ENCODE data around the gene TSC22D3. TPM values are rescaled to one million over a fixed set of nuclear protein-coding genes. Genes with fewer than 3 reads are reported as not detected.
"Not testable (repeated sequence)": the region's sequence is repeated elsewhere in the genome, so short reads cannot be mapped to it uniquely, and the experiment has no call there.

The TSC22D3 gene
- total RNA-seq (2014; rRNA removed; shearing (Covaris generic)), result 22.1 and 24.8 TPM in 2 replicates

DNA sequence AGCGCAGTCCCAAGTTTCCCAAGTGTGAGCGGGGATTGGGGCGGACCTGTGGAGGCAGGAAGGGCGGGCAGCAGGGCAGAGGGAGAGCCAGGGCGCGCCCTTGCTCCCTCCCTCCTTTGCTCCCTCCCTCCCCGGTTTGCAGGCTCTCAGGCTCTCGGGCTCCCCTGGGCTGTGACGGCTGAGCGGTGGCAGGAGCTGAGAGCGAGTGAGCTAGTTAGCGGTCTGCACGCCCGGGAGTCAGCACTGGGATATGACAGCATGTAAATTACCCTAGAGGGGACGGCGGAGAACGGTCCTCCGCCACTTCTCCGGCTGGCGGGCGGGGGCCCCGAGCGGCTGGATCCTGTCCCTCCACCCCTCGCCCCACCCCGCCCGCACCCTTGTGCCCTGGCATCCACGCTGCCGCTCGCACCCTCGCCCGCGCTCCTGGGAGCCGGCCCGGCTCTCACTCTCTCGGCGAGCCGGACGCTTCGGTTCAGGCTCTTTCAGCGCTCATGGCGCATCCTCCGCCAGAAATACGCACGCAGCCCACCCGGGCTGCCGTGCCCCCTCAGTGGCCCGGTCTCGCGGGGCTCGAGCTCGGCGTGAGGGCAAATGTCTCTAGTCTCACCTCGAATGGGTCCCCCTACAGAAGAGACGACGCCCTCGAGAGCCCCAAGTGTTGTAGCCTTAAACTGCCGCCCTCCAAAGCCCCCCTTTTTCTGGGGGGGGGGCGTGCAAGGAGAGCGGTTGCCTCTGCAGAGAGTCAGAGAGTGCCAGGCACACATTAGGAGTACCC, at the start of gene TSC22D3:
Gene TSC22D3 (minus strand): TSS at position 54 of the 778 bp plus-strand sequence. CDS start 368 bp downstream, outside the sequence.
- peak; percentile 68 for DNase-seq (ENCODE audit: low read depth)

DNA sequence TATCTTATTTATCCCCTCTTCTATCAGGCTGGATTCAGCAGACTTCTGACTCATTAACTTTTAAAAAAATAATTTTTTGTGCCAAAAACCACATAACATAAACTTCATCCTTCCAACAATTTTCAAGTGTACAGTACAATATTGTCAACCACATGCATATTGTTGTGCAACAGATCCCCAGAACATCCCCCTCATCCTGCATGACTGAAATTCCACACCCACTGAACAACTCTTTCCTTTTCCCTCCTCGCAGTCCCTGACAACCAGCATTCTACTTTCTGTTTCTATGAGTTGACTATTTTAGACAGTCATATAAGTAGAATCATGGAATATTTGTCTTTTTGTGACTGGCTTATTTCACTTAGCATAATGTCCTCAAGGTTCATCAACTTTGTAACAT, 47.9 kb upstream of the TSC22D3 start:
- DNase-seq (ENCODE audit: low read depth), result peak; percentile 17

DNA sequence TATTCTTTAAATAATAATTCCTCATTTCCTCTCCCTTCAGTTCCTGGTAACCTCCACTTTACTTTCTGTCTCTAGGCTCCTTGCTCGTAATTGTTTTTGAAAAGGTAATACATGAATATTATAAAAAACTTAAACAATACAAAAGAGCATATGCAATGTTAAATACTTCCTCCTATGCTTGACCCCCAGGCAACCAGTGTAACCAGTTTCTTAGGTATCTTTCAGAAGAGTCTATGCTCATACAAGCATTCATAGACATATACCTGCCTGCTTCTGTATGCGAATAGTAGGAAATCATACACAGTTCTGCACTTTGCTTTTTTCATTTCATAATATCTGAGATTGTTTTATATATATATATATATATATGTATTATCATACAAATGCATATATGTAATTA, 47.5 kb upstream of the TSC22D3 start:
- no peak for DNase-seq (ENCODE audit: low read depth)

DNA sequence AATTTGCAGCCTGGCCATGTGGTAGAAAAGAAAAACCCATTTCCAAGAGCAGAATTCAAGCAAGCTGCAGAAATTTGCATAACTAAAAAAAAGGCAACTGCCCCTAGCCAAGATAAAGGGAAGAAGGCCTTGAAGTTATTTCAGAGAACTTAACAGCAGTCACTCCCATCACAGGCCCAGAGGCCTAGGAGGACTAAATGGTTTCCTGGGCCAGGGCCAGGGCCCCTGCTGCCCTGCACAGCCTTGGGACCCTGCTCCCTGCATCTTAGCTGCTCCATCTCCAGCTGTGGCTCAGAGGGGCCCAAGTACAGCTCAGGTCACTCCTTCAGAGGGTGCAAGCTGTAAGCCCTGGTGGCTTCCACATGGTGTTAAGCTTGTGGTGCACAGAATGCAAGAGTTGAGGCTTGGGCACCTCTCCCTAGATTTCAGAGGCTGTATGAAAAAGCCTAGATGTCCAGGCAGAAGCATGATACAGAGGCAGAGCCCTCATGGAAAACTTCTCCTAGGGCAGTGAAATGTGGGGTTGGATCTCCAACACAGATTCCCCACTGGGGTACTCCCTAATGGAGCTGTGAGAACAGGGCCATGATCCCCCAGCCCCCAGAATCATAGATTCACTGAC, 43.4 kb upstream of the TSC22D3 start:
- DNase-seq (ENCODE audit: low read depth), result no peak

DNA sequence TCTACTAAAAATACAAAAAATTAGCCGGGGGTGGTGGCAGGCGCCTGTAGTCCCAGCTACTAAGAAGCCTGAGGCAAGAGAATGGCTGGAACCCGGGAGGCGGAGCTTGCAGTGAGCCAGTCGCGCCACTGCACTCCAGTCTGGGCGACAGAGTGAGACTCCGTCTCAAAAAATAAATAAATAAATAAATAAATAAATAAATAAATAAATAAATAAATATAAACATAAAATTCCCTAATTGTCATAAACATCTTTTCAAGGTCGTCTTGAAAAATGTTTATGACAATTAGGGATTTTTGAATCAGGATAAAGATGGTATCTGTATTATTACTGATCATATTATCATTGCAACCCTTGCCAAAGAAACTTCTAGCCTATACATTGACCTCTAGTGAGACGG, 34.5 kb upstream of the TSC22D3 start:
- DNase-seq (ENCODE audit: low read depth), result not testable (repeated sequence)

DNA sequence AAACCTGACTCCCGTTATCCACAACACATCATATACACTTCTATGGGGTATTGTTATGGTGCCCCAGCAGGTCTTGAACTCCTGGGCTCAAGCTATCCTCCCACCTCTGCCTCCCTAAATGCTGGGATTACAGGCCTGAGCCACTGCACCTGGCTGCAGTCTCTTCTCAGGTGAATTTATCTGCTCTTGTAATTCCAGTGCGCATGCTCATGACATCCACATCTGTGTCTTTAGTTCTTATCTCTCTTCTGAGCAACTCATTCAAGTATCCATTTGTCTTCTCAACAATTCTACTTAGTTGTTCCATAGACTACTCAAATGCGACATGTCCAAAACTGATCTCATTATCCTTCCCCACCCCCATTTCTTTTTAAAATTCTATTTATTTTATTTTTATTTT, 29.6 kb upstream of the TSC22D3 start:
- no peak for DNase-seq (ENCODE audit: low read depth)

DNA sequence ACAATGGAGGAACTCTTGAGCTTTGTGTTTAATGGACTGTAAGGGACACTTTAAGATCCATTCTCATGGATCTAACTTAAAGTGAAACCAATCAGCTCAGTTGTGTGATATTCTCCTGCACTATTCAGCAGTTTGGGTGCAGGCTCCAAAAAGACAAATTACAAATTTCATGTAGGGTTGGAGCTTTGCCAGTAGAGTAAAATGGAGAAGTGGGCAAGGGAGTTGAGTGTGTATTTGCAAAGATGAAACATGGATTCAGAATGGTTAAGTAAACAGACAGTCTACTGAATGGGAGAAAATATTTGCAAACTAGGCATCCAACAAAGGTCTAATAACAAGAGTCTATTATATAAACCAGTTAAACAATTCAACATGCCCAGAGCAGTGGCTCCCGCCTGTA, 28.8 kb upstream of the TSC22D3 start:
- DNase-seq (ENCODE audit: low read depth), result no peak

DNA sequence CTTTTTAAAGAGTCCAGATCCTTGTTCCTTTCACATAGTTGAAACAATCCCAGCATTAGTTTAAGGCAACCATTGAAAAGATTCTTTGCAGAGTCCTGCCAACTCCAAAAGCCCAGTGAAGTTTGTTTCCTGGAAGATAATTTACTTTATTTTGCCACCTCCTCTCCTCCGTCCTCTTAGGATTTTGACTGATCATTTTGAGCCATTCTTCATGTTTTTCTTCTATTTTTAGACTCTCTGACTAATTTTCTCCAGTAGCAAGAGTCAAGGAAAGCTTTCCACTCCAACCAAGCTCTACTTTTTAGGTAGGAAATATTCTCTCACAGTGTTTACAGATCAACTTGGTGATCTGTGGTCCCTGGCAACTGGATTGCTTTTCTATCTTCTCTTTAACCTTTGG, 12.2 kb upstream of the TSC22D3 start:
- no peak for DNase-seq (ENCODE audit: low read depth)

DNA sequence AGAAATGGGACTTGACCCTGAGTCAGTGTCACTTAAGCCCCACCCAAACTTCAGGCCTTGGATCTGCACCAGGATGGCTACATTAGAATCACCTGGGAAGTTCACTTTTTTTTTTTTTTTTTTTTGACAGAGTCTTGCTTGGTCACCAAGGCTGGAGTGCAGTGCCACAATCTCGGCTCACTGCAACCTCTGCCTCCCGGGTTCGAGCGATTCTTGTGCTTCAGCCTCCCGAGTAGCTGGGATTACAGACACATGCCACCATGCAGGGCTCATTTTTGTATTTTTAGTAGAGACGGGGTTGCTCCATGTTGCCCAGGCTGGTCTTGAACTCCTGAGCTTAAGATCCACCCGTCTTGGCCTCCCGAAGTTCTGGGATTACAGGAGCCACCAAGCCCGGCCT, 4.9 kb upstream of the TSC22D3 start:
- no peak for DNase-seq (ENCODE audit: low read depth)

DNA sequence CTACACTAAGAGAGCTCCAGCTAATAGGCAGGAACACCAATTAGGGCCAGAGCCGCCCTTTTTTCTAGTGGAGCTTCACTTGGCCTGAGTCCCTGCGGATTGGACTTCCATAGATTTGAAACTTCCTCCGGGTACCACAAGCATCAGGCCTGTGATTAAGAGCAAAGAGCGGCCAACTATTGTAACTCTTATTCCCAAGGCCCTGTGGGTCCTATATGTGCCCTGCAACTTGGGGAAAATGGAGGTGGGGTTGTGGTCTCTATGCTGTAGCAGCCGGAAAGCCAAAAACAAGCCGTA, 1.9 kb upstream of the TSC22D3 start, which contains the start of gene NCBP2L:
Gene NCBP2L (plus strand): TSS at position 198 of the 297 bp plus-strand sequence. CDS start 16,488 bp downstream, outside the sequence.
- no peak for DNase-seq (ENCODE audit: low read depth)

DNA sequence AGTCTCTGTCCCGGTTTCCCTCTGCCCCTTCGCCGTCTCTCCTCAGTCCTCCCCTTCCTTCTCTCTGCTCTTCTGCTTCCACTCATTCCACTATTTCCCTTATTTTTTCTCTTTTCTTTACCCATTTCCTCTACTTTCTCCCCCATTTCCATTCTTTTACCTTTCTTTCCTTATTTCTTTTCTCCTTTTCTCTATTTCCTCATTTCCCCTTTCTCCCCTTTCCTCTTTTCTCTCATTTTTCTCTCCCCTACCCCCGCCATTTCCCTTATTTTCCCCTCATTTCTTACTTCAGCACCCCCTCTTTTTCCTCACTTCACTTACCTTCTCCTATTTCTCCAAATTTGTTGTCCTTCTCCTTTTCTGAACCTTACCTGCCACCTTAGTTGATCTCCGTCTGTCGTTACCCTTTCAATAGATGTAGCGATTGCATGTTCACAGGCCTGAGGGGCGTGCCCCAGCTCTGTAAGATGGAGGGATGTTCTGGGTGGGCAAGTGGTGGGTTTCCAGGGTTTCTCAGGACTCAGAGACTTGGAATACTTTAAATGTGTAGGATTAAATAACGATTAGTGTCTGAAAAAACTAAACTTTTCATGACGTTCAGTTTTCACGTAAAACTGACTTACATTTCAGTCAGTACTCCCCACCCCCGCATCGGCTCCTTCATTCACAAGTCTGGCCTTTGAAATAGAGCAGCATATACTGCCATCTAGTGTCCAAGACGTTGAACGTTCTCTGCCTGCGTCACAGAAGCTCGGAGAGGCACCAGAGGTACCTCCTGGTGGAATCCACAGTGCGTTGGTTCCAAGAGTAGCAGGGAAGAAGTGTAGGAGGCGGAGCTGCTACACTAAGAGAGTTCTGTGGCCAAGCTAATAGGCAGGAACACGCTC, 1.3 kb upstream of the TSC22D3 start:
- peak; percentile 76 for DNase-seq (ENCODE audit: low read depth)

DNA sequence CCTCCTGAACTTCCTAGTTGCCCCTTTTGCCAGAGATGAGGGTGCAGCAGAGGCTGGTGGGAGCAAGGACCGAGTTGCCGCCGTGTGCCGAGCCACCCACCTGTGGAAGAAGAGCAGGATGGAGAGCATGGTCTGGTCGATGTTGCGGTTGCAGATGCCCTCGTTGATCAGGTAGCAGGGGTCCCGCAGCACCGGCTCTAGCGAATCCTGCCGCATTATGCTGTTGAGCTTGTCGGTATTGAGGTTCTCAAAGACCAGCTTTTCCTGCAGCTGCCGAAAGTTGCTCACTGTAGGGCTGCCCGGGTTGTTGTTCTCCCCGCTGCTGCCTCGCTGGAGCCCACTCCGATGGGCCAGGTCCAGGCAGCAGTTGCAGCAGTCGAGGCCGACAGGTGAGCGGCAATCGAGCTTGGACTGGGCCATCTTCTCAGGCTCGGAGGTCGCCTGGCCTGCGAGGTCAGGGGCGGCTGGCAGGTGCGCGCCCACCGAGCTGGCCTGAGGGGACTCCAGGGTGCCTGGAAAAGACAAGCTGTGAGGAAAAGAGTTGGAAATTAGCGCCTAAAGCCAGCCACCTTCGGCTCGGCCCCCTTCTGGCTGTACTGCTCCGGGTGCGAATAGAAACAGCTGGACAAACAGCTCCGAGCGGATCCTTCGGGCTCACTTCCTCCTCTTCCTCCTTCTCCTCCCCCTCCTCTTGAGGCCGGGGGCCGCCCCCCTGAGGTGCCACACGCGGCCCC, 420 bp downstream of the TSC22D3 start:
- no peak for DNase-seq (ENCODE audit: low read depth)

DNA sequence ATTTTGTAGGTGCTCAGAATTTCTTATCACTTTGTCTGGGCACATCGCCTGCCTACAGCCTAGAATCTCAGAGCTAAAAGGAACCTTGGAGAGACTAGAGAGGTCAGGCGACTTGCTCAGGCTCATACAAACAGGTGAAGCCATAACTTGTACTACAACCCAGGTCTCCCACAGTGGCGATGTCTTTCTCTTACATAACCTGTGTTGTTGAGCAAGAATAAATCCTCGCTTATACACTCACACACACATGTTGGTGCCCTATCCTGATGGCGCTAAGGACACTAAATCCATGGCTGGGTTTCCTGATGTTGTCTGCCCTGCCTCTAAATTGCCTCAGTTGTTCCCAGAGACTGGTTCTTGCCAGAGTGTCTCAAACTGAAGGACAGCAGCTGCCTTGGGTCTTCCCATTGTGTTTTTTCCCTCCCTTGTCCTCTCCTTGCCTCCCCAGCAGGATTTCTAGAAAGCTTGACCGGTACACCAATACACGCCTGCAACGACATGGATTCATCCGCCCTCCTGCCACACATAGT, 1.6 kb downstream of the TSC22D3 start:
- no peak for DNase-seq (ENCODE audit: low read depth)

DNA sequence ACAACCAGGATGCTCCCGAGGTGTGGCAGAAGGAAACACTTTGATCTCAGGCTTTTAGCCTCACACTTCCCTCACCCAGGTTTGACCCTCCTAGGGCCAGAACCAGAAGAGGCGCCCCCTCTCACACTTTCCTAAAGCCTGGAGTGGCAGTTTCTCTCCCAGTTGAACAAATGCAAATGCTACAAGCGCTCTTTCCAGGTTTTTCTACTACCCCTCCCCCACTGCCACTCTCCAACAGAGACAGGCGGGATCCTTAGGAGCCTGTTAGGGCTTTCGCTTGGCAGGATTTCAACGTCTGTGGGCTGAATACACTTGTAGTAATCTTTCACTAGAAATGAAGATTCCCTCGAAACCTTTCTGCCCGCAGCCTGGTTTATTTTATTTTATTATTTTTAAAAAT, 2.4 kb downstream of the TSC22D3 start:
- DNase-seq (ENCODE audit: low read depth), result no peak

DNA sequence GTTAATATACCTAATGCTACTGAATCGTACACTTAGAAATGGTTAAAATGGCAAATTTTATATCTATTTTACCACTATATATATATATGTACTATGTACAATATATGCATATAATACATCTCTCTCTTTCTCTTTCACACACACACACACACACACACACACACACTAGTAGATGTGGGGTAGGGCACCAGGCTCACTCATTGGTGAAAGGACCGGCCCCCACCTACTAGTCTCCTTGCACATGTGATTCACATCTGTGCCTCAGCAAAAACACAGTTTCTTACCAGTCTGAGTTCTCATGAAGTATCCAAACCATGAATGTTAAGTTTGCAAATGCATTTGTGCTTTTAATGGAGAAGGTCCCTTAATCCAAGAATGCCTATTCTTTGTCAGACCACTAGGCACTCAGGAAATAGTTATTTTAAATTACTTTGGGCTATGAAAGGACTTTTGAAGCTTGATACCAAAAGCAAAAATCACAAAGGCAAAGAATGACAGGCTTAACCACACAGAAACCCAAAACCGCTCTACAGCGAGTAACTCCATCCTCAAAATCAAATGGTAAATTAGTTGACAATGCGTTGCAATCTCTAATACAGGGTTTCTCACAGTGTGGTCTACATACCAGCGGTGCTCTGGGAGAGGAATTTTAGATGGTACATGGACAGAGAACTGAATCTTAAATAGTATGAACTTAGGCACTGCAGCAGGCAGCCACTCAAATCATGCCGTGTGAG, 5.8 kb downstream of the TSC22D3 start:
- DNase-seq (ENCODE audit: low read depth), result no peak

DNA sequence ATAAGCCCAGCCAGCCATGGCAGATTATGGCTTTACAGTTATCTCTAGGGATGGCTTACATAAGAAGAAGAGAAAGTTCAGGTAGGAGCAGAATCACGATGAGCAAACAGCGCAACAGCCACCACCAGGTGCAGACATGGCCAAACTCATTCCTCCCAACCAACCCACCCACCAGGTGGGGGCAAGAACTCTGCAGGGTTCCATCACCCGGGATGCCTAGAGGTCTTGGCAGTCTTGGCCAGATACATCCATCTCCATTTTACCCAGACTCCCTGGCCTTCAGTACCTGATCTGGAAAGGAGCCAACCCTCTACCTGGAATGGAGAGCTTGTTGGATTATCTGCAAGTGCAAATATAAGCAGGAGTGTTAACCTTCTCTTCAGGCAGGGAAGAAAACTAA, 7.5 kb downstream of the TSC22D3 start:
- no peak for DNase-seq (ENCODE audit: low read depth)

DNA sequence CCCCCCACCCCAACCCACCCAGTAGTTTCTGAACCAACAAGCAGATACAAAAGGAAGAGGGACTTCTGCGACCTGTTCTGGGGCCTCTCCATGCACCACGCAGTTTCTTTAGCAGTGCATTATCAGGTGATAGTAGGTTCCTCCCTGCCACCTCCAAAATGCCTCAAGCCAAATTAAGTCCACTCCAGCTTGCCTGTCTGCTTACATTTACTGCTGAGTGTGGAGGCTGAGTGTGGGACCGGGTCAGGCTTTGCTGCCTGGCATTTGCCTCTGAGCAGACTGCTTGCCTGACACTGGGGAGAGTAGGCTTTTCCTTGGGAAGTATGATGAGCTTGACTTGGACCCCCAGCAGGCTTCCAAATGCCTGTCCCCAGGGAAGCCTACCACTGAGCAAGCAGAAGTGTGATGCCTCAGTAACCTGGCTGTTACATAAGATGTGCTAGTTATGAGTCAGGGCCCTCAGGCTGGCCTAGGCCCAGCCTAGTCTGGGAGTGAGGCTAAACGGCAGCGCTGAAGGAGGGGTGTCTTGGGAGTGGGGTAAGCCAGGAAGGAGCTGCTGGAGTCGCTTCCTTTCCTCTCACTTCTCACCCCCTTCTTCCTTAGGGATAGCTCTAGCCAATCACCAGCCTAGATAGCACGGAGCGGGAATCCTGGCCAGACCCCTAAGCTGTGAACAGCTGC, 9.0 kb downstream of the TSC22D3 start:
- DNase-seq (ENCODE audit: low read depth), result peak; percentile 61

DNA sequence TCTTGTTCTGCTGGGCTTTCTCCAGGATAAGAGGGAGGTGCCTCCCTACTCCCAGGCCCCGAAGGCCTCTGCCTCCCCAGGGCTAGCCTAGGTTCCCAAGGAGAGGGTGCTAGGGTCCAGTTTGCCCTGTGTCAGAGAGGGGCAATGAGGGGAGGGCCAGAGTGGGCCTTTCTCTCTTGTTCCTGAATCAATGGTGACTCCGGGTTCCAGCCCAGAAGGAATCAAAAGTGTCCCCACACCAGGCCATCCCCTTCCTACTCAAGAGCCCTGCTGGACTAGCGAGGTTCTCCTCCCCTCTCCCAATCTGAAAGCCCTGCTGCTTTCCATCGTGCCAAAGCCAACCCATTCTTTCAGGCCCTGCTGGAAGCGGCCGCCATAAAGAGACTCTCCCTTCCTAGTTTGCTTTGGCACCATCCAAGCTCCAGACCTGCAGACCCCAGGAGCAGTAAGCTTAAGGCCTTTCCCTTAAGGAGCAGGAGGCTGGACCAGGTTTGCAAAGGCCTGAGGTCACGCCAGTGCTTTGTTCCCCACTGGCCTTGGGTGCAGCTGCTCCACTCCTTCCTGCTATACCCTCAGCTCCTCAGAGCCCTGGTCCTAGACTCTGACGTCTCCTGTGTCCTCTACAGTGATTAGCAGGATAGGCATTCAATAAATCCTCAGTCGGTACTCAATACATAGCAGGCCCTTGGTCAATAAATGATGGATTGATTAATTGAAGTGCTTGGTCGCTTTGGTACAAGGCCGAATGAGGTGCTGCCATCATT, 10.6 kb downstream of the TSC22D3 start:
- no peak for DNase-seq (ENCODE audit: low read depth)

DNA sequence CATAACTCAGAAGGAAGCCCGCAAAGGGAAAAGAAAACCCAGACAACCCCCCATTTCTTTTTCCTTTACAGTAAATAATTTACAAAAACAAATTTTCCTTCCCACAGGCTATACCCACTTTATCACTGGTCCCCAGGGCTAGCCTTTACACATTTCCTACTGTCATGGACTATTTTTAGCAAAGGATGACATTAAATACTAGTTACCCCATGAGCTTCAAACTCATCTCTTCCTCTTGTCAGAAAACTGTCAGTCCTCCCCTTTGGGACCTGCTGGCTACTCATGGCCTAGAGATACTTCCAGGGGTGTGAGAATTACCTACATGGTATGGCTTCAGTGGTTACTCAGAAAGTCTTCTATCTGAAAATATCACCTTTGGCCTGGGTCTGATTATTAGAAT, 11.9 kb downstream of the TSC22D3 start:
- no peak for DNase-seq (ENCODE audit: low read depth)
